Left cardiac atrium (tissue), 4 donors: ENCODE data around the gene CAPN12. TPM values are rescaled to one million over a fixed set of nuclear protein-coding genes. Genes with fewer than 3 reads are reported as not detected.
A peak's percentile ranks its signal among the peaks of the same experiment; 100 is the strongest.

Experiments
- ATAC-seq, 2 donors: fragments of 200-7000 bp; cut with Tn5 transposase; one replicate each; pipeline ENCODE4 v1.9.1; 2020; ENCODE audit warnings: mild to moderate bottlenecking in 2 of 2, moderate library complexity in 2 of 2
- DNase-seq: peaks from one replicate; pipeline ENCODE4 v3.0.0-alpha.2; 2020
- intact Hi-C, 2 donors: fragments of 100-400 bp; cut with DNase I; formaldehyde crosslinking; loops; one replicate each; pipeline versions ENCODE4 v1.14.1 to v1.15.1; 2022 to 2023
- total RNA-seq, 2 donors: library from RNA; stranded (reverse); fragmentation: NEBNext Ultra II Directional; extraction: Animal tissue kit (Norgen Biotek cat#: 25700); gene quantifications; one replicate each; pipeline ENCODE4 v1.2.1, GENCODE V29; 2021
- donor health status: DM: no; HTN: yes; CAD: no.
- donor health status: DM: no; HTN: yes; CAD: no; lungs with severe emphysema.
- donor health status: DM: yes; HTN: yes; CAD: no.
- donor health status: Dilated cardiomyopathy.

CAPN12 gene
- total RNA-seq, 2 donors from 2014 or later = 0.77 to 0.81 TPM

GRCh38 chr19:38718747-38719543 is 25.3 kb downstream of the CAPN12 start:
- DNase-seq (peak; percentile 68), ATAC-seq (peak; percentile 33 to 61)
- intact Hi-C loops = no loop called here

- DNase-seq = no peak
- intact Hi-C loops = no loop called here
- ATAC-seq = no peak
These were observed 26.4 kb downstream of the CAPN12 start for GRCh38 chr19:38717855-38718254.

- no peak for DNase-seq
- no peak for ATAC-seq
- intact Hi-C loops = no loop called here
These were observed 27.2 kb downstream of the CAPN12 start for GRCh38 chr19:38717051-38717450.

GRCh38 chr19:38715555-38715954 is 28.7 kb downstream of the CAPN12 start:
- intact Hi-C loops = no loop called here

GRCh38 chr19:38714354-38714778 is 29.9 kb downstream of the CAPN12 start:
- intact Hi-C loops = no loop called here
- no peak for DNase-seq
- ATAC-seq = no peak

More at GRCh38 chr19:38715555-38715954, 28.7 kb downstream of the CAPN12 start:
- peak; percentile 69 for DNase-seq
- peak in 1 of 2 donors; percentile 5 for ATAC-seq

GRCh38 chr19:38713865-38714264 is 30.4 kb downstream of the CAPN12 start:
- intact Hi-C loops = no loop called here
- ATAC-seq (no peak), DNase-seq (no peak)

- peak; percentile 37 to 67 for ATAC-seq
- peak; percentile 81 for DNase-seq
- intact Hi-C loops = no loop called here
These were observed 31.0 kb downstream of the CAPN12 start for GRCh38 chr19:38713227-38713649.

- ATAC-seq (no peak), DNase-seq (no peak)
- intact Hi-C loops = no loop called here
These were observed 32.0 kb downstream of the CAPN12 start for GRCh38 chr19:38712161-38712748.

- peak; percentile 59 for DNase-seq
- peak; percentile 36 to 43 for ATAC-seq
- intact Hi-C loops = no loop called here
These were observed 32.5 kb downstream of the CAPN12 start for GRCh38 chr19:38711726-38712153.

GRCh38 chr19:38710928-38711725 is 33.1 kb downstream of the CAPN12 start:
- intact Hi-C loops = no loop called here
- peak; percentile 4 to 6 for ATAC-seq
- no peak for DNase-seq

GRCh38 chr19:38710416-38710702 is 33.9 kb downstream of the CAPN12 start:
- DNase-seq = no peak
- no peak for ATAC-seq
- intact Hi-C loops = no loop called here

- ATAC-seq = no peak
- intact Hi-C loops = loop anchor here (2.0 to 5.0 kb wide), 2 partner anchors 49 to 63 kb away; partner anchors contain the start of gene ACTN4 (in 1 of the 2)
- no peak for DNase-seq
These were observed 34.4 kb downstream of the CAPN12 start for GRCh38 chr19:38709671-38710415.

GRCh38 chr19:38709119-38709518 is 35.2 kb downstream of the CAPN12 start:
- intact Hi-C loops = loop anchor here (2.0 to 5.0 kb wide), 2 partner anchors 48 to 62 kb away; partner anchors contain the start of gene ACTN4 (in 1 of the 2)
- DNase-seq (no peak), ATAC-seq (no peak)

GRCh38 chr19:38708413-38709024 is 35.8 kb downstream of the CAPN12 start:
- DNase-seq (no peak), ATAC-seq (no peak)
- intact Hi-C loops = loop anchor here (2.0 to 5.0 kb wide), 2 partner anchors 48 to 61 kb away; partner anchors contain the start of gene ACTN4 (in 1 of the 2)

- ATAC-seq = peak; percentile 23 to 40
- intact Hi-C loops = loop anchor here (2.0 to 5.0 kb wide), 2 partner anchors 47 to 60 kb away; partner anchors contain the start of gene ACTN4 (in 1 of the 2)
- peak; percentile 88 for DNase-seq
These were observed 36.7 kb downstream of the CAPN12 start for GRCh38 chr19:38707512-38708114.

GRCh38 chr19:38706792-38707511 is 37.3 kb downstream of the CAPN12 start:
- DNase-seq (no peak), ATAC-seq (no peak)
- intact Hi-C loops = loop anchor here in 1 of 2 donors (5.0 kb wide), 1 partner anchor 60 kb away; the partner anchor contains the start of gene ACTN4
